H1 (cell line): ENCODE data around the gene PPP1R1B.

Source experiments
- CEBPB ChIP-seq: IDR thresholded peaks from 2 replicates; pipeline ENCODE4 v1.6.1; 2012; ENCODE audit warnings: low read depth, low read length
- EZH2 ChIP-seq: fragments of 200-600 bp; sonication (generic); IDR thresholded peaks from 2 replicates; pipeline ENCODE4 v1.7.1; 2012; ENCODE audit warnings: low read depth, mild to moderate bottlenecking, moderate library complexity, low read length, inconsistent platforms; ENCODE audit not compliant: severe bottlenecking
- MAFK ChIP-seq: IDR thresholded peaks from 2 replicates; pipeline ENCODE4 v1.6.1; 2012; ENCODE audit warnings: low read depth, mild to moderate bottlenecking, improper control_type of control experiment, low read length
- POLR2A ChIP-seq, 2 experiments: IDR thresholded peaks; 1 replicate in 1 of 2; 2 replicates in 1 of 2; pipeline ENCODE4 v1.6.1; 2011; ENCODE audit warnings: low read depth in 2 of 2, low read length in 2 of 2, mild to moderate bottlenecking in 2 of 2; ENCODE audit errors: control extremely low read depth in 1 of 2
- RAD21 ChIP-seq, 2 experiments: IDR thresholded peaks in 1 of 2; conservative IDR thresholded peaks in 1 of 2; 2 replicates each; pipeline ENCODE4 v1.6.1; 2011; ENCODE audit warnings: low read depth in 2 of 2, low read length in 2 of 2, improper control_type of control experiment in 1 of 2, inconsistent platforms in 1 of 2, mild to moderate bottlenecking in 1 of 2, moderate library complexity in 1 of 2
- TF ChIP-seq, protein P1 (sequence below), 3 experiments: IDR thresholded peaks; 1 replicate in 2 of 3; 2 replicates in 1 of 3; pipeline versions ENCODE4 v1.5.1 to v1.6.1; 2011; ENCODE audit warnings: low read length in 3 of 3, mild to moderate bottlenecking in 3 of 3, inconsistent platforms in 2 of 3, low read depth in 1 of 3, moderate library complexity in 1 of 3; ENCODE audit not compliant: insufficient read depth in 1 of 3; ENCODE audit errors: control extremely low read depth in 1 of 3

- TF ChIP-seq, protein P1, sequence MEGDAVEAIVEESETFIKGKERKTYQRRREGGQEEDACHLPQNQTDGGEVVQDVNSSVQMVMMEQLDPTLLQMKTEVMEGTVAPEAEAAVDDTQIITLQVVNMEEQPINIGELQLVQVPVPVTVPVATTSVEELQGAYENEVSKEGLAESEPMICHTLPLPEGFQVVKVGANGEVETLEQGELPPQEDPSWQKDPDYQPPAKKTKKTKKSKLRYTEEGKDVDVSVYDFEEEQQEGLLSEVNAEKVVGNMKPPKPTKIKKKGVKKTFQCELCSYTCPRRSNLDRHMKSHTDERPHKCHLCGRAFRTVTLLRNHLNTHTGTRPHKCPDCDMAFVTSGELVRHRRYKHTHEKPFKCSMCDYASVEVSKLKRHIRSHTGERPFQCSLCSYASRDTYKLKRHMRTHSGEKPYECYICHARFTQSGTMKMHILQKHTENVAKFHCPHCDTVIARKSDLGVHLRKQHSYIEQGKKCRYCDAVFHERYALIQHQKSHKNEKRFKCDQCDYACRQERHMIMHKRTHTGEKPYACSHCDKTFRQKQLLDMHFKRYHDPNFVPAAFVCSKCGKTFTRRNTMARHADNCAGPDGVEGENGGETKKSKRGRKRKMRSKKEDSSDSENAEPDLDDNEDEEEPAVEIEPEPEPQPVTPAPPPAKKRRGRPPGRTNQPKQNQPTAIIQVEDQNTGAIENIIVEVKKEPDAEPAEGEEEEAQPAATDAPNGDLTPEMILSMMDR (IDR thresholded peaks at IDR 0.05; ENCODE audit: control extremely low read depth in 1 of 3, insufficient read depth in 1 of 3, low read depth in 1 of 3, low read length in 3 of 3): no peak
- TF ChIP-seq CEBPB (no peak), POLR2A (IDR thresholded peaks at IDR 0.05; ENCODE audit: control extremely low read depth in 1 of 2, low read depth in 2 of 2, low read length in 2 of 2) (no peak), RAD21 (IDR thresholded peaks at IDR 0.05 in 1 of 2, conservative IDR thresholded peaks at IDR 0.05 in 1 of 2; ENCODE audit: low read depth in 2 of 2, low read length in 2 of 2) (no peak), MAFK (no peak), EZH2 (peak; percentile 57)
Observed at GRCh38 chr17:39627047-39627711, 427 bp downstream of the PPP1R1B start.
